ENCODE results near the gene RPL26.
"Not testable (repeated sequence)": the region's sequence is repeated elsewhere in the genome, so short reads cannot be mapped to it uniquely, and the experiment has no call there.

The RPL26 gene

GRCh38 chr17:8394497-8394896 lies 11.5 kb upstream of the RPL26 start:
- not testable (repeated sequence) for DNase-seq (ENCODE audit: low read depth in 2 of 2)

GRCh38 chr17:8393470-8394231 lies 10.7 kb upstream of the RPL26 start:
- no peak for DNase-seq (ENCODE audit: low read depth in 2 of 2)

- DNase-seq (ENCODE audit: low read depth in 2 of 2), result no peak
Measured at GRCh38 chr17:8392674-8393469, 9.9 kb upstream of the RPL26 start.

- no peak for DNase-seq (ENCODE audit: low read depth in 2 of 2)
Measured at GRCh38 chr17:8392274-8392673, 9.3 kb upstream of the RPL26 start.

GRCh38 chr17:8391711-8392110 lies 8.7 kb upstream of the RPL26 start:
- no peak for DNase-seq (ENCODE audit: low read depth in 2 of 2)

GRCh38 chr17:8387914-8388651 lies 5.1 kb upstream of the RPL26 start:
- no peak for DNase-seq (ENCODE audit: low read depth in 2 of 2)

- DNase-seq (ENCODE audit: low read depth in 2 of 2), result no peak
Measured at GRCh38 chr17:8386841-8387240, 3.8 kb upstream of the RPL26 start.

- peak; percentile 79 to 83 for DNase-seq (ENCODE audit: low read depth in 2 of 2)
Measured at GRCh38 chr17:8384801-8385378, 1.9 kb upstream of the RPL26 start.

GRCh38 chr17:8382880-8383142 lies 182 bp downstream of the RPL26 start:
- DNase-seq (ENCODE audit: low read depth in 2 of 2), result no peak

GRCh38 chr17:8382052-8382879 lies 727 bp downstream of the RPL26 start:
- no peak for DNase-seq (ENCODE audit: low read depth in 2 of 2)

- no peak for DNase-seq (ENCODE audit: low read depth in 2 of 2)
Measured at GRCh38 chr17:8380049-8380448, 2.9 kb downstream of the RPL26 start.

GRCh38 chr17:8378117-8378516 lies 4.9 kb downstream of the RPL26 start:
- not testable (repeated sequence) for DNase-seq (ENCODE audit: low read depth in 2 of 2)

- no peak for DNase-seq (ENCODE audit: low read depth in 2 of 2)
Measured at GRCh38 chr17:8377422-8377821, 5.6 kb downstream of the RPL26 start.

- peak in 1 of 2 experiments; percentile 42 for DNase-seq (ENCODE audit: low read depth in 2 of 2)
Measured at GRCh38 chr17:8376271-8377067, 6.5 kb downstream of the RPL26 start, which contains the start of gene KRABD2. KRABD2 (minus strand) TSS chr17:8376704.

GRCh38 chr17:8375738-8376259 lies 7.2 kb downstream of the RPL26 start:
- DNase-seq (ENCODE audit: low read depth in 2 of 2), result no peak

GRCh38 chr17:8373856-8374255 lies 9.1 kb downstream of the RPL26 start:
- not testable (repeated sequence) for DNase-seq (ENCODE audit: low read depth in 2 of 2)

- no peak for DNase-seq (ENCODE audit: low read depth in 2 of 2)
Measured at GRCh38 chr17:8372422-8372821, 10.6 kb downstream of the RPL26 start.

GRCh38 chr17:8371786-8372185 lies 11.2 kb downstream of the RPL26 start:
- no peak for DNase-seq (ENCODE audit: low read depth in 2 of 2)

- DNase-seq (ENCODE audit: low read depth in 2 of 2), result no peak
Measured at GRCh38 chr17:8369944-8370343, 13.0 kb downstream of the RPL26 start.

GRCh38 chr17:8368193-8368592 lies 14.8 kb downstream of the RPL26 start:
- no peak for DNase-seq (ENCODE audit: low read depth in 2 of 2)
